GM23338 (cell line): ENCODE results near the gene CLIP1.

Experiments used
- CTCF ChIP-seq, 2 experiments: fragments of 200-600 bp in 1 of 2; sonication (generic) in 1 of 2; conservative IDR thresholded peaks; 2 replicates each; pipeline versions ENCODE4 v1.5.1 to v1.6.1; 2016 to 2017; ENCODE audit warnings: antibody characterized with exemption in 2 of 2, low read depth in 2 of 2, mild to moderate bottlenecking in 2 of 2, moderate library complexity in 1 of 2
- EZH2phosphoT487 ChIP-seq: fragments of 200-600 bp; sonication (generic); IDR thresholded peaks from one replicate; pipeline ENCODE4 v1.8.1; 2018; ENCODE audit warnings: antibody characterized with exemption; ENCODE audit not compliant: unreplicated experiment
- NANOG ChIP-seq: IDR thresholded peaks from 2 replicates; pipeline ENCODE4 v1.6.1; 2016; ENCODE audit warnings: antibody characterized with exemption, borderline replicate concordance
- POLR2AphosphoS5 ChIP-seq: IDR thresholded peaks from 2 replicates; pipeline ENCODE4 v1.6.1; 2016; ENCODE audit warnings: antibody characterized with exemption, low read depth
- ZNF114 ChIP-seq: fragments of 250-450 bp; sonication (Bioruptor Pico); IDR thresholded peaks from 2 replicates; pipeline ENCODE4 v1.5.0; 2020; ENCODE audit warnings: mild to moderate bottlenecking, moderate library complexity

- TF ChIP-seq ZNF114 (CRISPR knock-in tag) (no peak), CTCF (conservative IDR thresholded peaks at IDR 0.05; ENCODE audit: low read depth in 2 of 2) (no peak), NANOG (no peak), EZH2phosphoT487 (no peak), POLR2AphosphoS5 (no peak)
Measured at GRCh38 chr12:122310626-122311333, 111.7 kb downstream of the CLIP1 start.
